Effector CD4-positive, alpha-beta T cell (primary cell): ENCODE results near the gene PTGIS.

ENCODE experiments used
- DNase-seq: peaks from one replicate; pipeline ENCODE4 v3.0.0-alpha.2; 2020

Gene PTGIS

GRCh38 chr20:49595811-49596561 is 28.0 kb upstream of the PTGIS start:
- DNase-seq = no peak

- DNase-seq = no peak
Observed at GRCh38 chr20:49595346-49595745, 27.4 kb upstream of the PTGIS start.

GRCh38 chr20:49594931-49595315 is 27.0 kb upstream of the PTGIS start:
- no peak for DNase-seq

GRCh38 chr20:49594143-49594930 is 26.4 kb upstream of the PTGIS start:
- DNase-seq = no peak

GRCh38 chr20:49593466-49594142 is 25.7 kb upstream of the PTGIS start:
- DNase-seq = no peak

- no peak for DNase-seq
Observed at GRCh38 chr20:49592120-49592519, 24.2 kb upstream of the PTGIS start.

GRCh38 chr20:49591217-49591865 is 23.4 kb upstream of the PTGIS start:
- DNase-seq = no peak

GRCh38 chr20:49590163-49591017 is 22.5 kb upstream of the PTGIS start:
- DNase-seq = no peak

GRCh38 chr20:49589747-49590146 is 21.8 kb upstream of the PTGIS start:
- DNase-seq = no peak

- DNase-seq = no peak
Observed at GRCh38 chr20:49587111-49587570, 19.2 kb upstream of the PTGIS start.

GRCh38 chr20:49585585-49586245 is 17.8 kb upstream of the PTGIS start:
- no peak for DNase-seq

GRCh38 chr20:49584418-49585382 is 16.8 kb upstream of the PTGIS start:
- no peak for DNase-seq

- DNase-seq = no peak
Observed at GRCh38 chr20:49583669-49584417, 15.9 kb upstream of the PTGIS start.

GRCh38 chr20:49583343-49583668 is 15.4 kb upstream of the PTGIS start:
- DNase-seq = no peak

GRCh38 chr20:49582413-49583334 is 14.7 kb upstream of the PTGIS start:
- DNase-seq = no peak

- no peak for DNase-seq
Observed at GRCh38 chr20:49581482-49581881, 13.5 kb upstream of the PTGIS start.

- DNase-seq = no peak
Observed at GRCh38 chr20:49580813-49581174, 12.9 kb upstream of the PTGIS start.
